ENCODE results near the gene HLA-A. TPM values are rescaled to one million over a fixed set of nuclear protein-coding genes. Genes with fewer than 3 reads are reported as not detected.
A peak's percentile ranks its signal among the peaks of the same experiment; 100 is the strongest.

HLA-A gene
- total and polyA plus RNA-seq, 2 of the 13 experiments (the other 11 are each of a cell fraction or from before 2014, with no cell fraction given): 345 to 527 TPM

DNA sequence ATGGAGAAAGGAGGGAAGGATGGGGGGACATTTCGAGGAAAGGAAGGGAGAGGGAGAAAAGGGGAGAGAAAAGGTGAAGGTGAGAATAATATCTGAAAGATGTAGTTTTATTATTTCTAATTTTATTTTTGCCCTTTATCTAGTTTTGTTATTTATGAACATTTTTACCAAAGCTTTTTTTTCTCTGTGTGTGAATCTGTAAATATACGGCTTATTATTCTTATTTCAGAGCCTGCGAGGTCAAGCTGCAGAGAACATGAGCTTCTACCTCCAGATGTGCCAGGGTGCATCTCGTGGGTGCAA is 35.0 kb downstream of the HLA-A start:
- WGBS (ENCODE audit: low lambda C conversion rate): 9% methylated on average over 4 of the region's 4 CpGs
- intact Hi-C loops (cut with micrococcal nuclease; ENCODE audit: unreplicated experiment) (loop anchor here (2.0 kb wide), 1 partner anchor 27 kb away; no protein-coding TSS in a partner anchor), in situ Hi-C loops (cut with HindIII; ENCODE audit: extremely low pct_ligation_motif_present, low pct_unique_long_range_greater_than_20kb) (no loop called here)
- ATAC-seq (no peak), FAIRE-seq (no peak), DNase-seq (ENCODE audit: low spot score) (no peak)
- Histone ChIP-seq H3K4me2 (ENCODE audit: low read depth, low read length) (peak overlapping the region; percentile 87), H3K27me3 (ENCODE audit: control insufficient read depth in 1 of 2, insufficient read depth in 2 of 2, low read length in 2 of 2) (no peaks in the 10 kb centered on the region), H3K4me3 (replicated peaks in 1 of 3; ENCODE audit: insufficient read depth in 1 of 3, low read depth in 2 of 3, low read length in 3 of 3) (peak overlapping the region; percentile 54 to 76 (median 65)), H3K27ac (ENCODE audit: extremely low read length, insufficient read depth, low read length) (peak overlapping the region; percentile 76), H2AFZ (ENCODE audit: low read length) (peak overlapping the region; percentile 7), H3K36me3 (replicated peaks in 1 of 2; ENCODE audit: control insufficient read depth in 1 of 2, insufficient read depth in 2 of 2, low read length in 2 of 2) (no peaks in the 10 kb centered on the region), H3K4me1 (ENCODE audit: insufficient read depth, low read length) (peaks cover 44% of the 10 kb centered on the region), H3K79me2 (ENCODE audit: insufficient read depth, low read length) (no peaks in the 10 kb centered on the region), H4K20me1 (ENCODE audit: insufficient read depth, low read length) (no peaks in the 10 kb centered on the region), H3K9me3 (ENCODE audit: low read length) (no peaks in the 10 kb centered on the region), H3K9ac (ENCODE audit: insufficient read depth, low read depth, low read length) (peak overlapping the region; percentile 72)
- TSS peak; percentile 91 for BruUV-seq (replicated peaks)
- CTCF ChIA-PET (ENCODE audit: low intra/inter-chr PET ratio, low total read pairs): interaction anchor here (1.2 to 1.6 kb wide), 2 partner anchors 36 to 129 kb away, joined by 3 to 4 read pairs; no protein-coding TSS in a partner anchor
- POLR2A ChIA-PET: interaction anchor here (1.0 to 4.5 kb wide), 6 partner anchors 10 to 84 kb away, joined by 3 to 76 read pairs (median 4); partner anchors contain the start of gene POLR1H
- TF ChIP-seq, protein P1, sequence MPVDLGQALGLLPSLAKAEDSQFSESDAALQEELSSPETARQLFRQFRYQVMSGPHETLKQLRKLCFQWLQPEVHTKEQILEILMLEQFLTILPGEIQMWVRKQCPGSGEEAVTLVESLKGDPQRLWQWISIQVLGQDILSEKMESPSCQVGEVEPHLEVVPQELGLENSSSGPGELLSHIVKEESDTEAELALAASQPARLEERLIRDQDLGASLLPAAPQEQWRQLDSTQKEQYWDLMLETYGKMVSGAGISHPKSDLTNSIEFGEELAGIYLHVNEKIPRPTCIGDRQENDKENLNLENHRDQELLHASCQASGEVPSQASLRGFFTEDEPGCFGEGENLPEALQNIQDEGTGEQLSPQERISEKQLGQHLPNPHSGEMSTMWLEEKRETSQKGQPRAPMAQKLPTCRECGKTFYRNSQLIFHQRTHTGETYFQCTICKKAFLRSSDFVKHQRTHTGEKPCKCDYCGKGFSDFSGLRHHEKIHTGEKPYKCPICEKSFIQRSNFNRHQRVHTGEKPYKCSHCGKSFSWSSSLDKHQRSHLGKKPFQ (CRISPR knock-in tag; IDR thresholded peaks at IDR 0.05; ENCODE audit: insufficient replicate concordance): peak; percentile 12
- TF ChIP-seq ATF7 (IDR thresholded peaks at IDR 0.05): 0 out of 2 replicates have a peak, but pooled peaks have one; percentile 6
- TF ChIP-seq ATF7 (CRISPR knock-in tag; IDR thresholded peaks at IDR 0.05): no peak
- 0 out of 2 replicates have a peak, but pooled peaks have one; percentile 0 for TF ChIP-seq ZNF567 (CRISPR knock-in tag; IDR thresholded peaks at IDR 0.05; ENCODE audit: borderline replicate concordance)
- TF ChIP-seq NCOA2 (CRISPR knock-in tag; IDR thresholded peaks at IDR 0.05): 0 out of 2 replicates have a peak, but pooled peaks have one; percentile 2
- no peak for TF ChIP-seq HNF4G (IDR thresholded peaks at IDR 0.05; ENCODE audit: borderline replicate concordance, low read depth, low read length)
- peak; percentile 0; the same call in 1 of the 2 replicates for TF ChIP-seq HNF4G (CRISPR knock-in tag; IDR thresholded peaks at IDR 0.05; ENCODE audit: borderline replicate concordance, low read depth)
- 0 out of 2 replicates have a peak, but pooled peaks have one; percentile 13 for TF ChIP-seq RNF2 (conservative IDR thresholded peaks at IDR 0.05; ENCODE audit: low read depth)
- TF ChIP-seq PITX1 (CRISPR knock-in tag; IDR thresholded peaks at IDR 0.05): no peak
- TF ChIP-seq TARDBP (CRISPR knock-in tag; IDR thresholded peaks at IDR 0.05): 0 out of 2 replicates have a peak, but pooled peaks have one; percentile 6
- no peak for TF ChIP-seq KDM6A (CRISPR knock-in tag; IDR thresholded peaks at IDR 0.05; ENCODE audit: low read depth)
- TF ChIP-seq STAG1 (CRISPR knock-in tag; IDR thresholded peaks at IDR 0.05): no peak
- TF ChIP-seq, protein P2, sequence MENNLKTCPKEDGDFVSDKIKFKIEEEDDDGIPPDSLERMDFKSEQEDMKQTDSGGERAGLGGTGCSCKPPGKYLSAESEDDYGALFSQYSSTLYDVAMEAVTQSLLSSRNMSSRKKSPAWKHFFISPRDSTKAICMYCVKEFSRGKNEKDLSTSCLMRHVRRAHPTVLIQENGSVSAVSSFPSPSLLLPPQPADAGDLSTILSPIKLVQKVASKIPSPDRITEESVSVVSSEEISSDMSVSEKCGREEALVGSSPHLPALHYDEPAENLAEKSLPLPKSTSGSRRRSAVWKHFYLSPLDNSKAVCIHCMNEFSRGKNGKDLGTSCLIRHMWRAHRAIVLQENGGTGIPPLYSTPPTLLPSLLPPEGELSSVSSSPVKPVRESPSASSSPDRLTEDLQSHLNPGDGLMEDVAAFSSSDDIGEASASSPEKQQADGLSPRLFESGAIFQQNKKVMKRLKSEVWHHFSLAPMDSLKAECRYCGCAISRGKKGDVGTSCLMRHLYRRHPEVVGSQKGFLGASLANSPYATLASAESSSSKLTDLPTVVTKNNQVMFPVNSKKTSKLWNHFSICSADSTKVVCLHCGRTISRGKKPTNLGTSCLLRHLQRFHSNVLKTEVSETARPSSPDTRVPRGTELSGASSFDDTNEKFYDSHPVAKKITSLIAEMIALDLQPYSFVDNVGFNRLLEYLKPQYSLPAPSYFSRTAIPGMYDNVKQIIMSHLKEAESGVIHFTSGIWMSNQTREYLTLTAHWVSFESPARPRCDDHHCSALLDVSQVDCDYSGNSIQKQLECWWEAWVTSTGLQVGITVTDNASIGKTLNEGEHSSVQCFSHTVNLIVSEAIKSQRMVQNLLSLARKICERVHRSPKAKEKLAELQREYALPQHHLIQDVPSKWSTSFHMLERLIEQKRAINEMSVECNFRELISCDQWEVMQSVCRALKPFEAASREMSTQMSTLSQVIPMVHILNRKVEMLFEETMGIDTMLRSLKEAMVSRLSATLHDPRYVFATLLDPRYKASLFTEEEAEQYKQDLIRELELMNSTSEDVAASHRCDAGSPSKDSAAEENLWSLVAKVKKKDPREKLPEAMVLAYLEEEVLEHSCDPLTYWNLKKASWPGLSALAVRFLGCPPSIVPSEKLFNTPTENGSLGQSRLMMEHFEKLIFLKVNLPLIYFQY (CRISPR knock-in tag; IDR thresholded peaks at IDR 0.05; ENCODE audit: borderline replicate concordance): peak; percentile 12; the same call in 1 of the 2 replicates
- TF ChIP-seq ZSCAN20 (CRISPR knock-in tag; IDR thresholded peaks at IDR 0.05; ENCODE audit: borderline replicate concordance): no peak
- no peak for TF ChIP-seq ZNF660 (CRISPR knock-in tag; IDR thresholded peaks at IDR 0.05; ENCODE audit: borderline replicate concordance, low read depth)
- no peak for TF ChIP-seq ZNF24 (IDR thresholded peaks at IDR 0.05)
- 0 out of 2 replicates have a peak, but pooled peaks have one; percentile 5 for TF ChIP-seq CREM (IDR thresholded peaks at IDR 0.05)
- no peak for TF ChIP-seq CREM (CRISPR knock-in tag; IDR thresholded peaks at IDR 0.05)
- TF ChIP-seq, protein P3, sequence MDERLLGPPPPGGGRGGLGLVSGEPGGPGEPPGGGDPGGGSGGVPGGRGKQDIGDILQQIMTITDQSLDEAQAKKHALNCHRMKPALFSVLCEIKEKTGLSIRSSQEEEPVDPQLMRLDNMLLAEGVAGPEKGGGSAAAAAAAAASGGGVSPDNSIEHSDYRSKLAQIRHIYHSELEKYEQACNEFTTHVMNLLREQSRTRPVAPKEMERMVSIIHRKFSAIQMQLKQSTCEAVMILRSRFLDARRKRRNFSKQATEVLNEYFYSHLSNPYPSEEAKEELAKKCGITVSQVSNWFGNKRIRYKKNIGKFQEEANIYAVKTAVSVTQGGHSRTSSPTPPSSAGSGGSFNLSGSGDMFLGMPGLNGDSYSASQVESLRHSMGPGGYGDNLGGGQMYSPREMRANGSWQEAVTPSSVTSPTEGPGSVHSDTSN (CRISPR knock-in tag; IDR thresholded peaks at IDR 0.05): no peak
- 0 out of 2 replicates have a peak, but pooled peaks have one; percentile 7 for TF ChIP-seq DMAP1 (CRISPR knock-in tag; IDR thresholded peaks at IDR 0.05)
- TF ChIP-seq HNRNPK (IDR thresholded peaks at IDR 0.05; ENCODE audit: low read depth, low read length, poor library complexity, severe bottlenecking): peak; percentile 79

Measured in HepG2 (cell line).